Glutamatergic neuron (in vitro differentiated cells): ENCODE measurements around the gene GLI2. TPM values are rescaled to one million over a fixed set of nuclear protein-coding genes. Genes with fewer than 3 reads are reported as not detected.

Experiments
- DNase-seq: peaks from one replicate; pipeline ENCODE4 v3.0.0; 2022
- H3K27ac Mint-ChIP-seq: one replicate; pipeline ENCODE4 v1.8.0; 2020; ENCODE audit warnings: mild to moderate bottlenecking, mixed read lengths, inconsistent platforms; ENCODE audit not compliant: unreplicated experiment
- H3K27me3 Mint-ChIP-seq: one replicate; pipeline ENCODE4 v1.8.0; 2020; ENCODE audit warnings: mild to moderate bottlenecking, moderate library complexity, mixed read lengths, inconsistent platforms; ENCODE audit not compliant: unreplicated experiment
- H3K36me3 Mint-ChIP-seq: one replicate; pipeline ENCODE4 v1.8.0; 2020; ENCODE audit warnings: mild to moderate bottlenecking, mixed read lengths, inconsistent platforms; ENCODE audit not compliant: unreplicated experiment
- H3K4me1 Mint-ChIP-seq: one replicate; pipeline ENCODE4 v1.8.0; 2020; ENCODE audit warnings: mild to moderate bottlenecking, low read depth, mixed read lengths, inconsistent platforms; ENCODE audit not compliant: unreplicated experiment
- H3K4me3 Mint-ChIP-seq: one replicate; pipeline ENCODE4 v1.8.0; 2020; ENCODE audit warnings: mild to moderate bottlenecking, mixed read lengths, inconsistent platforms; ENCODE audit not compliant: unreplicated experiment
- H3K9me3 Mint-ChIP-seq: one replicate; pipeline ENCODE4 v1.8.0; 2020; ENCODE audit warnings: mild to moderate bottlenecking, moderate library complexity, mixed read lengths, inconsistent platforms; ENCODE audit not compliant: unreplicated experiment
- CTCF ChIP-seq: fragments of 200-600 bp; sonication (generic); IDR thresholded peaks from one replicate; pipeline ENCODE4 v1.5.0; 2021; ENCODE audit not compliant: partially characterized antibody, unreplicated experiment
- total RNA-seq: library from RNA; stranded (reverse); fragmentation: NEBNext Ultra II Directional; extraction: Animal tissue kit (Norgen Biotek cat#: 25700); gene quantifications from one replicate; pipeline ENCODE4 v1.2.1, GENCODE V29; 2021; ENCODE audit not compliant: unreplicated experiment

Gene GLI2
- total RNA-seq, 1 donor from 2014 or later = 3.9 TPM

GRCh38 chr2:120734930-120735651, 577 bp upstream of the GLI2 start:
- Mint-ChIP-seq H3K4me3 (no peak overlapping the region), H3K27ac (no peak overlapping the region), H3K4me1 (peaks cover 10% of the 10 kb centered on the region), H3K27me3 (peaks cover 3% of the 10 kb centered on the region), H3K9me3 (peaks cover 5% of the 10 kb centered on the region), H3K36me3 (no peaks in the 10 kb centered on the region)
- TF ChIP-seq CTCF = no peak
- DNase-seq = no peak

GRCh38 chr2:120736202-120736623, 545 bp downstream of the GLI2 start:
- no peak for TF ChIP-seq CTCF
- DNase-seq = no peak
- peak overlapping the region; percentile 78 for H3K4me3 Mint-ChIP-seq
- H3K9me3 Mint-ChIP-seq = peaks cover 5% of the 10 kb centered on the region
- H3K27me3 Mint-ChIP-seq = peaks cover 7% of the 10 kb centered on the region
- peaks cover 16% of the 10 kb centered on the region for H3K4me1 Mint-ChIP-seq
- H3K27ac Mint-ChIP-seq = no peak overlapping the region
- no peaks in the 10 kb centered on the region for H3K36me3 Mint-ChIP-seq

- no peak for TF ChIP-seq CTCF
- peaks cover 16% of the 10 kb centered on the region for H3K4me1 Mint-ChIP-seq
Observed at GRCh38 chr2:120736624-120737339, 1.1 kb downstream of the GLI2 start.

GRCh38 chr2:120737340-120738101, 1.9 kb downstream of the GLI2 start:
- peaks cover 20% of the 10 kb centered on the region for H3K4me1 Mint-ChIP-seq
- DNase-seq = no peak
- H3K36me3 Mint-ChIP-seq = no peaks in the 10 kb centered on the region
- TF ChIP-seq CTCF = no peak
- H3K4me3 Mint-ChIP-seq = peak overlapping the region; percentile 78
- no peak overlapping the region for H3K27ac Mint-ChIP-seq
- peaks cover 11% of the 10 kb centered on the region for H3K27me3 Mint-ChIP-seq
- peaks cover 5% of the 10 kb centered on the region for H3K9me3 Mint-ChIP-seq

More at GRCh38 chr2:120736624-120737339, 1.1 kb downstream of the GLI2 start:
- no peak overlapping the region for H3K27ac Mint-ChIP-seq
- peaks cover 7% of the 10 kb centered on the region for H3K27me3 Mint-ChIP-seq
- H3K9me3 Mint-ChIP-seq = peaks cover 5% of the 10 kb centered on the region
- no peak for DNase-seq
- H3K4me3 Mint-ChIP-seq = peak overlapping the region; percentile 78
- H3K36me3 Mint-ChIP-seq = no peaks in the 10 kb centered on the region
